GM12892 (cell line): Measurements from ENCODE around the gene MYO18B.

Source experiments
- DNase-seq: peaks from one replicate; pipeline ENCODE4 v3.0.0; 2011; ENCODE audit not compliant: insufficient read length
- FAIRE-seq: peaks from 2 replicates; lab custom pipeline; 2011; peaks lifted over from hg19 to GRCh38; lab: Jason Lieb, UNC
- POLR2A ChIP-seq: IDR thresholded peaks from 2 replicates; pipeline ENCODE4 v1.6.1; 2011; ENCODE audit warnings: low read depth, low read length, control low read depth
- POLR2AphosphoS5 ChIP-seq: IDR thresholded peaks from 2 replicates; pipeline ENCODE4 v1.6.1; 2011; ENCODE audit warnings: low read depth, low read length, control low read depth
- TAF1 ChIP-seq: IDR thresholded peaks from 2 replicates; pipeline ENCODE4 v1.6.1; 2011; ENCODE audit warnings: low read depth, mild to moderate bottlenecking, control low read depth, low read length, borderline replicate concordance

The MYO18B gene

DNA sequence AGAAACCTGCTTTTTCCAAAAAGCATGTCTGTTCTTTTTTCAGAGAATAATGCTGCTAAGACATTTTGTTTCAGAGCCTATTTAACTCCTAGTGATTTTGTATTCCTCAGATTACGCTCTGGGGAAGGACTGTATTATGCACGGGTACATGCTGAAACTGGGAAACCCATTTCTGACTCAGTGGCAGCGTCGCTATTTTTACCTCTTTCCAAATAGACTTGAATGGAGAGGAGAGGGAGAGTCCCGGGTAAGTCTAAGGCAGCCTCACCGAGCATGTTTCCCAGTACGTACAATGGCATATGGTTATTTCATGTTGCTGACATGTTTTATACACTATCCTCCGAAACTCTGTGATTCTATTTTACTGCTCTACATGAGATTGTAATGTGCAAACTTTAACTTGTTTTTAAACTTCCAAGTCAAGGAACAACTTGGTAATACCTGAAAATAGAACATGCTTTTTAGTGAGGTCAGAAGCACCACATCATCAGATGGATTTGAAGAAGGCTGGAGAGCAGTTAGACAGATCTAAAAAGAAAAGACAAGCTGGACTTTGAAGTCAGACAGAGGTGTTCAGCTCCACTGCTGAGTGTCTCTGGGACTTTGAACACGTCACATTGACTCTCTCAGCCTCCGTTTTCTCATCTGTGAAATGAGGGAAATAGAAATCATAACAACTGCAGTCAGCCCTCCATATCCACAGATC is 23.7 kb upstream of the MYO18B start:
- FAIRE-seq (peak; percentile 24), DNase-seq (no peak)
- TF ChIP-seq POLR2A (no peak), POLR2AphosphoS5 (no peak), TAF1 (no peak)

GRCh38 chr22:25722223-25722622 is 19.8 kb upstream of the MYO18B start:
- DNase-seq (no peak), FAIRE-seq (no peak)
- no peak for TF ChIP-seq POLR2A
- no peak for TF ChIP-seq POLR2AphosphoS5
- no peak for TF ChIP-seq TAF1

- DNase-seq: no peak
- TF ChIP-seq POLR2AphosphoS5: no peak
- no peak for TF ChIP-seq POLR2A
- no peak for TF ChIP-seq TAF1
- no peak for FAIRE-seq
Observed at GRCh38 chr22:25722626-25723025, 19.4 kb upstream of the MYO18B start.

DNA sequence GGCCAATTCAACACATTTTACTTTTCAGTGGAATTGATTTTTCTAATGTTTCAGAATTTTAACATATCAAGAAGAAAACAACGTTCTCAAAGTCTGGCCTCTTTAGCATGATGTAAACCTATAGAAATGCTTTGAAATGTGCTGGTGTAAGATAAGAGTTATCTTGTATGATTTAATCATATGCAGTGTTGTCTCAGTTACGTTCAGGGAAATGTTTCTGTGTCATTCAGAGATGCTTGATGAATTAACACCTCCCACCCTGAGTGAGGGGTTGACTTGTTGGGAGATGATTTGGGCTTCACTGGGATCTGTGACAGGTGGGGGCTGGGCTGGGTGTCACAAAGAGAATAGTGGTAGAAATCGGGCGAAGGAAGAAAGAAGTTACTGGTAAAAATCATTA is 15.7 kb upstream of the MYO18B start:
- no peak for TF ChIP-seq POLR2A
- TF ChIP-seq TAF1: no peak
- TF ChIP-seq POLR2AphosphoS5: no peak
- FAIRE-seq (no peak), DNase-seq (no peak)

DNA sequence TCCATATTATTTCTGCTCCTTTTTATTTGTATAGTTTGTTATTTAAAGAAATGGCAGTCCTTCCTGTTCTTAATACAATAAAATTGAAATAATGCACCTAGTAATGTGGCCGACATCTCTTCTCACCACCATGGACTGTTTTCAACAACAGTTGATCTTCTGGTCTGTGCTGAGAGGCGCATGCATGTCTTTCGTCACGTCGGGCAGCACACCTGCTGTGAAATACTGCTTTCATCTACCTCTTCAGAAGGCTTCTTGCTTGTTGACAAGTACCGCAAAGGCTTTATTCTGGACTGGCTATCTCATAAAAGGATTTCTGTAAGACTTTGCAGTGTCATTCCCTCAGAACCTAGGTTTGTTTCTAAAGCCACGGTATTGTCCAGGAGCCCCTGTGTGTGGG is 13.9 kb upstream of the MYO18B start:
- FAIRE-seq: no peak

DNA sequence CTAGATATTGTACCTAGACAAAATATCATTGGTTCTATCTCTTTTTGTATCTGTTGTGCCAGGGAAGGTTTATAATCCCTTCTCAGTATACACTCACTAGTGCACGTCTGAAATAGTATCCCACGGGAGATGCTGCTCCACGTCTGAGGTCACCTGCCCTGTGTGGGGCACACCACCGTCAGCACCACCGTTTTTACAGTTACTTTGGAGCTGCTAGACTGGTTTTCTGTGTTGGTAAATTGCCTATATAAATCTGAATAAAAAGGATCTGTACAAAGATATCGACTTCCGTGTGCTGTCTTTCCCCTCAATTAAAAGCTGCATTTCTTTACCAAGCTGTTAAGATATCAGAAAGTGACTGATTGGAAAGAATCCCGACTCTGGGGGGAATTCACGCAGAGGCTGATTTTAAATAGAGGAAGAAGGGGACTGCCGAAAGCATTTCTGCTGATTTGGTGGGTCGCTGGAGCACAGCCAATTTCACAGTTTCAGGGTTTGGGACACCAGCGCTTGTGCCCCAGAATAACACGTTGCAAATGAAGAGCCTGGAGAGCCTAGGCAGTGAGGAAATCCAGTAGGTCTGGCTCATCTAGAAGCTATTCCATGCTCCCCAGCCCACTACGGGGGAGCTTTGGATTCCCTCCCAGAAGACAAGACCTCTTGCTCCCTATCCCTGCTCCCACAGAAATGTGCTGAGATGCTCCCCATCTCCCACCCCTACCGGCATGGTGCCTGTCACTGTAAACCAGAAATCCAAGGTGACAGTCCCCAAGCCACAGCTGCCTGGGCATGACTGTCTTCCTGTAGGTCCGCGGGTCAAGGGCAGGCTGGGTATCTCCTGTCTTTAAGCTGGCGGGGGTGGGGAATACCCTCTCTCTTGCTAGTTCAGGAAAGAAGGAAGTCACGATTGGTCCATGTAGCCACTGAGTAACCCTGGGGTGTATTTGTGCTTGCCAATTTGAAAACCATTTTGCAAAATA is 12.7 kb upstream of the MYO18B start:
- FAIRE-seq (peak; percentile 42), DNase-seq (no peak)
- TF ChIP-seq POLR2AphosphoS5: peak; percentile 35; the same call in 1 of the 2 replicates
- TF ChIP-seq POLR2A: no peak
- no peak for TF ChIP-seq TAF1

More for the DNA sequence above, 13.9 kb upstream of the MYO18B start:
- no peak for DNase-seq
- TF ChIP-seq POLR2AphosphoS5: no peak
- TF ChIP-seq TAF1: no peak
- TF ChIP-seq POLR2A: no peak

DNA sequence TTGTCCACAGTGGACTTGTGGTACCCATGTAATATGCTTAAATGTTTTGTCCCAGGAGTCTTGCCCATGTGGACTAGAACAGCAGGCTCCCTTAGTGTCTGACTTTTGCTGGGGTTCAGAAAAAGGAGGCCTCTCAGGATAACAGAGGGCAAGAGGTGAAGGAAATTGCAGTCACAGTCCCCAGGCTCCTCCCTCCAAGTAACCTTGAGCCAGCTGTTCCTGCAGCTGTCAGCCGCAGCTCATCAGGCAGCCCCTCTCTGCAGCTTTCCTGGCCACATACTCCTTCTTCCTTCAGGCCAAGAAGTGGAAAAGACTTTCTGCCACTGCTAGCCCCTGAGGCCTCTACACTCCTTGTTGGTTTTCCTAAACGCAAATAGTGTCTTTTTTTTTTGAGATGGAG is 6.3 kb upstream of the MYO18B start:
- FAIRE-seq (no peak), DNase-seq (no peak)
- no peak for TF ChIP-seq POLR2AphosphoS5
- no peak for TF ChIP-seq TAF1
- TF ChIP-seq POLR2A: no peak

GRCh38 chr22:25736378-25737011 is 5.5 kb upstream of the MYO18B start:
- no peak for FAIRE-seq
- TF ChIP-seq POLR2AphosphoS5 (no peak), POLR2A (no peak), TAF1 (no peak)
- DNase-seq: no peak

- no peak for TF ChIP-seq TAF1
- no peak for TF ChIP-seq POLR2A
- TF ChIP-seq POLR2AphosphoS5: no peak
- FAIRE-seq (no peak), DNase-seq (no peak)
Observed at GRCh38 chr22:25739659-25740344, 2.2 kb upstream of the MYO18B start.

GRCh38 chr22:25742918-25743708 is 1.1 kb downstream of the MYO18B start:
- FAIRE-seq: no peak
- DNase-seq: no peak
- TF ChIP-seq POLR2A (no peak), TAF1 (no peak), POLR2AphosphoS5 (no peak)
